Stimulated activated CD4-positive, alpha-beta T cell treated with anti-CD3 and anti-CD28 coated beads, Interleukin-12 subunit alpha, Interleukin-12 subunit beta, amount 100 ng/mL, for 48 hours (primary cell): ENCODE measurements around the gene UBR4.
A peak's percentile ranks its signal among the peaks of the same experiment; 100 is the strongest.
"Not testable (repeated sequence)": the region's sequence is repeated elsewhere in the genome, so short reads cannot be mapped to it uniquely, and the experiment has no call there.

Experiments
- DNase-seq, 3 donors: peaks; one replicate each; pipeline ENCODE4 v3.0.0-alpha.2; 2020; ENCODE audit warnings: low read depth in 2 of 3, low spot score in 1 of 3

The UBR4 gene

GRCh38 chr1:19209990-19210771, at the start of gene UBR4:
Gene UBR4 (minus strand): TSS chr1:19210266. CDS start chr1:19210248, 18 bp downstream.
- peak; percentile 95 to 97 (median 97) for DNase-seq

GRCh38 chr1:19258353-19258752, 48.3 kb upstream of the UBR4 start:
- DNase-seq = no peak

GRCh38 chr1:19257178-19257914, 47.3 kb upstream of the UBR4 start:
- DNase-seq = peak in 1 of 3 donors; percentile 36

GRCh38 chr1:19256301-19256700, 46.2 kb upstream of the UBR4 start:
- DNase-seq = not testable (repeated sequence)

- DNase-seq = no peak
Observed at GRCh38 chr1:19255288-19255687, 45.2 kb upstream of the UBR4 start.

GRCh38 chr1:19254416-19254815, 44.4 kb upstream of the UBR4 start:
- no peak for DNase-seq

- peak; percentile 87 to 88 (median 88) for DNase-seq
Observed at GRCh38 chr1:19251305-19252196, 41.5 kb upstream of the UBR4 start, which contains the start of the genes EMC1 and MRTO4. Gene EMC1 (minus strand): TSS chr1:19251524. CDS start chr1:19251509, 15 bp downstream. Gene MRTO4 (plus strand): TSS chr1:19251805. CDS start chr1:19251836, 31 bp downstream.

- peak in 1 of 3 donors; percentile 18 for DNase-seq
Observed at GRCh38 chr1:19250629-19251304, 40.7 kb upstream of the UBR4 start.

- DNase-seq = peak; percentile 41 to 69 (median 58)
Observed at GRCh38 chr1:19240673-19241538, 30.8 kb upstream of the UBR4 start.

GRCh38 chr1:19239876-19240275, 29.8 kb upstream of the UBR4 start:
- no peak for DNase-seq

- no peak for DNase-seq
Observed at GRCh38 chr1:19234224-19234623, 24.2 kb upstream of the UBR4 start.

- no peak for DNase-seq
Observed at GRCh38 chr1:19232524-19232846, 22.4 kb upstream of the UBR4 start.

GRCh38 chr1:19231736-19232523, 21.9 kb upstream of the UBR4 start:
- DNase-seq = not testable (repeated sequence)

GRCh38 chr1:19229828-19230325, 19.8 kb upstream of the UBR4 start:
- DNase-seq = no peak

GRCh38 chr1:19229229-19229628, 19.2 kb upstream of the UBR4 start:
- DNase-seq = no peak

GRCh38 chr1:19222979-19223824, 13.1 kb upstream of the UBR4 start:
- DNase-seq = no peak

- DNase-seq = no peak
Observed at GRCh38 chr1:19222573-19222972, 12.5 kb upstream of the UBR4 start.

- DNase-seq = no peak
Observed at GRCh38 chr1:19220991-19221390, 10.9 kb upstream of the UBR4 start.
